ENCODE results near the gene NBEAL2.

- TF ChIP-seq, protein P1, sequence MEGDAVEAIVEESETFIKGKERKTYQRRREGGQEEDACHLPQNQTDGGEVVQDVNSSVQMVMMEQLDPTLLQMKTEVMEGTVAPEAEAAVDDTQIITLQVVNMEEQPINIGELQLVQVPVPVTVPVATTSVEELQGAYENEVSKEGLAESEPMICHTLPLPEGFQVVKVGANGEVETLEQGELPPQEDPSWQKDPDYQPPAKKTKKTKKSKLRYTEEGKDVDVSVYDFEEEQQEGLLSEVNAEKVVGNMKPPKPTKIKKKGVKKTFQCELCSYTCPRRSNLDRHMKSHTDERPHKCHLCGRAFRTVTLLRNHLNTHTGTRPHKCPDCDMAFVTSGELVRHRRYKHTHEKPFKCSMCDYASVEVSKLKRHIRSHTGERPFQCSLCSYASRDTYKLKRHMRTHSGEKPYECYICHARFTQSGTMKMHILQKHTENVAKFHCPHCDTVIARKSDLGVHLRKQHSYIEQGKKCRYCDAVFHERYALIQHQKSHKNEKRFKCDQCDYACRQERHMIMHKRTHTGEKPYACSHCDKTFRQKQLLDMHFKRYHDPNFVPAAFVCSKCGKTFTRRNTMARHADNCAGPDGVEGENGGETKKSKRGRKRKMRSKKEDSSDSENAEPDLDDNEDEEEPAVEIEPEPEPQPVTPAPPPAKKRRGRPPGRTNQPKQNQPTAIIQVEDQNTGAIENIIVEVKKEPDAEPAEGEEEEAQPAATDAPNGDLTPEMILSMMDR (IDR thresholded peaks at IDR 0.05) = no peak
- no peak for TF ChIP-seq POLR2A (IDR thresholded peaks at IDR 0.05)
Measured at GRCh38 chr3:46933261-46933660, 46.2 kb upstream of the NBEAL2 start.
